Esophagus muscularis mucosa (tissue), 4 donors: ENCODE data around the gene PHF20. TPM values are rescaled to one million over a fixed set of nuclear protein-coding genes. Genes with fewer than 3 reads are reported as not detected.

Experiments used
- DNase-seq: peaks from one replicate; pipeline ENCODE4 v3.0.0-alpha.2; 2017; ENCODE audit errors: extremely low spot score
- H3K27ac ChIP-seq, 4 donors: fragments of 200-600 bp; sonication (generic); replicated peaks in 1 of 4; 1 replicate in 3 of 4; 2 replicates in 1 of 4; pipeline ENCODE4 v1.5.1; 2016 to 2019; ENCODE audit warnings: mild to moderate bottlenecking in 1 of 4
- H3K27me3 ChIP-seq, 4 donors: fragments of 200-600 bp; sonication (generic); one replicate each; pipeline versions ENCODE4 v1.5.1 to v1.6.0; 2016 to 2019
- H3K36me3 ChIP-seq, 4 donors: fragments of 200-600 bp; sonication (generic); one replicate each; pipeline ENCODE4 v1.5.1; 2016 to 2019
- H3K4me1 ChIP-seq, 4 donors: fragments of 200-600 bp; sonication (generic); one replicate each; pipeline ENCODE4 v1.5.1; 2016 to 2019
- H3K4me3 ChIP-seq, 4 donors: fragments of 200-600 bp; sonication (generic); 1 replicate in 2 of 4; 2 replicates in 2 of 4; pipeline ENCODE4 v1.5.1; 2016 to 2019; ENCODE audit warnings: mild to moderate bottlenecking in 4 of 4, moderate library complexity in 1 of 4
- H3K9me3 ChIP-seq, 4 donors: fragments of 200-600 bp; sonication (generic); 1 replicate in 3 of 4; 2 replicates in 1 of 4; pipeline ENCODE4 v1.5.1; 2016 to 2019
- EP300 ChIP-seq: sonication (generic); formaldehyde crosslinking; IDR thresholded peaks from one replicate; pipeline ENCODE4 v1.6.1; 2017; ENCODE audit warnings: antibody characterized with exemption
- POLR2A ChIP-seq: fragments of 450-650 bp; IDR thresholded peaks from one replicate; pipeline ENCODE4 v1.6.1; 2017; ENCODE audit warnings: antibody characterized with exemption, moderate library complexity, mild to moderate bottlenecking, low read depth
- POLR2AphosphoS5 ChIP-seq, 2 donors: sonication (generic); formaldehyde crosslinking; IDR thresholded peaks; one replicate each; pipeline ENCODE4 v1.6.1; 2017; ENCODE audit warnings: antibody characterized with exemption in 2 of 2
- WGBS: methylation state at CpG from one replicate; pipeline ENCODE4 v1.1.5; 2018; 5-methylcytosine and 5-hydroxymethylcytosine counted together
- intact Hi-C: fragments of 100-400 bp; cut with DNase I; formaldehyde crosslinking; loops from one replicate; pipeline ENCODE4 v1.15.1; 2023
- total RNA-seq, 4 donors: library from RNA; depleted of rRNA; stranded (reverse); fragments of >200 nt; gene quantifications; one replicate each; pipeline versions ENCODE4 v1.1.0 to v1.2.1, GENCODE V29; 2016
- TF ChIP-seq, protein P1 (sequence below), 3 experiments: fragments of 200-600 bp in 2 of 3; fragments of 450-650 bp in 1 of 3; sonication (generic) in 2 of 3; IDR thresholded peaks; one replicate each; pipeline ENCODE4 v1.5.1; 2017 to 2019; ENCODE audit warnings: antibody characterized with exemption in 3 of 3, mild to moderate bottlenecking in 2 of 3, moderate library complexity in 1 of 3

PHF20 gene
- total RNA-seq, 4 donors from 2014 or later, result 45.9 to 62.2 (median 48.0) TPM

GRCh38 chr20:35902545-35902941 is 130.7 kb downstream of the PHF20 start:
- H3K36me3 ChIP-seq, result peaks cover 6 to 34% (median 17%) of the 10 kb centered on the region in 4 donors
- H3K4me1 ChIP-seq, result peaks cover 0 to 9% (median 0%) of the 10 kb centered on the region in 4 donors
- H3K27ac ChIP-seq, result no peak overlapping the region
- no peaks in the 10 kb centered on the region for H3K9me3 ChIP-seq
- intact Hi-C loops, result no loop called here
- H3K27me3 ChIP-seq, result no peaks in the 10 kb centered on the region
- 100% methylated on average over 2 of the region's 3 CpGs for WGBS
- H3K4me3 ChIP-seq, result no peak overlapping the region
- no peak for DNase-seq
- TF ChIP-seq EP300, result no peak
- no peak for TF ChIP-seq POLR2AphosphoS5 (IDR thresholded peaks at IDR 0.05)
- TF ChIP-seq, protein P1, sequence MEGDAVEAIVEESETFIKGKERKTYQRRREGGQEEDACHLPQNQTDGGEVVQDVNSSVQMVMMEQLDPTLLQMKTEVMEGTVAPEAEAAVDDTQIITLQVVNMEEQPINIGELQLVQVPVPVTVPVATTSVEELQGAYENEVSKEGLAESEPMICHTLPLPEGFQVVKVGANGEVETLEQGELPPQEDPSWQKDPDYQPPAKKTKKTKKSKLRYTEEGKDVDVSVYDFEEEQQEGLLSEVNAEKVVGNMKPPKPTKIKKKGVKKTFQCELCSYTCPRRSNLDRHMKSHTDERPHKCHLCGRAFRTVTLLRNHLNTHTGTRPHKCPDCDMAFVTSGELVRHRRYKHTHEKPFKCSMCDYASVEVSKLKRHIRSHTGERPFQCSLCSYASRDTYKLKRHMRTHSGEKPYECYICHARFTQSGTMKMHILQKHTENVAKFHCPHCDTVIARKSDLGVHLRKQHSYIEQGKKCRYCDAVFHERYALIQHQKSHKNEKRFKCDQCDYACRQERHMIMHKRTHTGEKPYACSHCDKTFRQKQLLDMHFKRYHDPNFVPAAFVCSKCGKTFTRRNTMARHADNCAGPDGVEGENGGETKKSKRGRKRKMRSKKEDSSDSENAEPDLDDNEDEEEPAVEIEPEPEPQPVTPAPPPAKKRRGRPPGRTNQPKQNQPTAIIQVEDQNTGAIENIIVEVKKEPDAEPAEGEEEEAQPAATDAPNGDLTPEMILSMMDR (IDR thresholded peaks at IDR 0.05), result no peak
- no peak for TF ChIP-seq POLR2A

- Histone ChIP-seq H3K9me3 (no peaks in the 10 kb centered on the region), H3K27ac (no peak overlapping the region), H3K27me3 (no peaks in the 10 kb centered on the region), H3K36me3 (peaks cover 6 to 30% (median 13%) of the 10 kb centered on the region in 4 donors), H3K4me3 (no peak overlapping the region), H3K4me1 (peaks cover 0 to 11% (median 0%) of the 10 kb centered on the region in 4 donors)
- intact Hi-C loops, result no loop called here
- TF ChIP-seq, protein P1 (IDR thresholded peaks at IDR 0.05), result no peak
- TF ChIP-seq POLR2AphosphoS5 (IDR thresholded peaks at IDR 0.05) (no peak), POLR2A (no peak), EP300 (no peak)
- no peak for DNase-seq
- WGBS, result 91% methylated on average over 3 of the region's 3 CpGs
Observed at GRCh38 chr20:35903843-35904242, 132.0 kb downstream of the PHF20 start.

DNA sequence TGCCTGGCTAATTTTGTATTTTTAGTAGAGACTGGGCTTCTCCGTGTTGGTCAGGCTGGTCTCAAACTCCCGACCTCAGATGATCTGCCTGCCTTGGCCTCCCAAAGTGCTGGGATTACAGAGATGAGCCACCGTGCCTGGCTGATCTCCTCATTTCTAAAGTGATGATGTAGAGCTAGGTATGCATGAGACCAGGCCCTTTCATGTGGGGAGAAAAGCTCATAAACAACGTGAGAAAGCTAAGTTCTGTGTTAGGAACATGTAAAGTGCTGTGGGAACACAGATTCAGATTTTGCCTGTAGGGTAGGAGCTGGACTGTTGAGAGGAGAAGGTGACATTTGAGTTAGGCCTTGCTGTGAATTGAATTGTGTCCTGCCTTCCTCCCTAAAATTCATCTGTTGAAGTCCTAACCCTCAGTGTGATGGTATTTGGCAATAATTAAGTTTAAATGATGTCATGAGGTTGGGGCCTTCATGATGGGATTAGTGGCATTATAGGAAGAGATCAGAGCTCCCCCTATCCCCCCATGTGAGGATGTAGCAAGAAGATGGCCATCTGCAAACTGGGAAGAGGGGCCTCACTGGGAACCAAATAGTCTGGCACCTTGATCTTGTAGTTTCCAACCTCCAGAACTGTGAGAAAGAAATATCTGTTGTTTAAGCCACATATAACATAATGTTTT is 133.3 kb downstream of the PHF20 start:
- no peak for DNase-seq
- Histone ChIP-seq H3K36me3 (peaks cover 0 to 20% (median 4%) of the 10 kb centered on the region in 4 donors), H3K27me3 (no peaks in the 10 kb centered on the region), H3K4me3 (no peak overlapping the region), H3K9me3 (no peaks in the 10 kb centered on the region), H3K27ac (no peak overlapping the region), H3K4me1 (peaks cover 0 to 11% (median 0%) of the 10 kb centered on the region in 4 donors)
- TF ChIP-seq EP300 (no peak), POLR2AphosphoS5 (IDR thresholded peaks at IDR 0.05) (no peak), POLR2A (no peak)
- TF ChIP-seq, protein P1 (IDR thresholded peaks at IDR 0.05), result no peak
- intact Hi-C loops, result no loop called here
- 94% methylated on average over 4 of the region's 4 CpGs for WGBS

DNA sequence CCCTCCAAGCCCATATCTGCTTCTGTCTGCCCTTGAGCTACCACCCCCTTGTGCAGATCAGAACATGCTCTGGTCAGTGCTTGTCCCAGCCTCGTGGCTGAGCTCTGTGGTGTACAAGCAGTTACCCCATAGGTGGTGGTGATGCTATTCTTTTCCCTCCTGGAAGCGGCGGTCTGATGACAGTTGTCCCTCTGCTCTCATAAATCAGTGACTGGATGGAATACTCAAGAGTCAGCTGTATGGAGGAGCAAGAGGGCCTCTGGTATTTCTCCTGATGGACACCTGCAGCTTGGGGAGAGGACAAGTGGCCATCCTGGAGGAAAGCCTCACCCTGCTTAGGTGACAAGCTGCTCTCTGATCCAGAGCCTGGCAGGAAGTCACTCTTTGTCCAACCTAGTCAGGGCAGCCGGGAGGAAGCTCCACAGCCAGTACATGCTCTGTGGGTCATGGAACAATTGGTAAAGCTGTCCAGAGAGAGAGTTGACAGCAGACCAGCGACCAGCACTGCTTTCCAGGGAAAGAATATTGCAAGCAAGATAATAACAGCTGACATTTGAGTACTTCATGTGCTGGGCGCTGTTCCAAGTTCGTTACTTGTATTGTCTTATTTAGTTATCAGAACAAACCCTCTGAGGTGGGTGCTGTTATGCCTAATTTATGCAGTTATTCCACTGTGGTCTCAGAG is 135.3 kb downstream of the PHF20 start:
- intact Hi-C loops, result no loop called here
- 76% methylated on average over 7 of the region's 7 CpGs for WGBS
- no peaks in the 10 kb centered on the region for H3K9me3 ChIP-seq
- TF ChIP-seq POLR2A (no peak), EP300 (no peak), POLR2AphosphoS5 (IDR thresholded peaks at IDR 0.05) (no peak)
- TF ChIP-seq, protein P1 (IDR thresholded peaks at IDR 0.05), result no peak
- H3K4me1 ChIP-seq, result peaks cover 0 to 11% (median 0%) of the 10 kb centered on the region in 4 donors
- H3K27ac ChIP-seq, result no peak overlapping the region
- no peak overlapping the region for H3K4me3 ChIP-seq
- DNase-seq, result no peak
- H3K36me3 ChIP-seq, result peaks cover 0 to 16% (median 5%) of the 10 kb centered on the region in 4 donors
- no peaks in the 10 kb centered on the region for H3K27me3 ChIP-seq
